Fibroblast of the aortic adventitia (primary cell): ENCODE results near the gene PPTC7. TPM values are rescaled to one million over a fixed set of nuclear protein-coding genes. Genes with fewer than 3 reads are reported as not detected.
A peak's percentile ranks its signal among the peaks of the same experiment; 100 is the strongest.
"Not testable (repeated sequence)": the region's sequence is repeated elsewhere in the genome, so short reads cannot be mapped to it uniquely, and the experiment has no call there.

Source experiments
- DNase-seq: peaks from one replicate; pipeline ENCODE4 v3.0.0-alpha.2; 2010; ENCODE audit warnings: low read depth
- H3K4me3 ChIP-seq: 2 replicates; pipeline ENCODE4 v1.5.1; 2011; ENCODE audit warnings: low read depth, mild to moderate bottlenecking, control low read depth, low read length, moderate library complexity
- CTCF ChIP-seq: IDR thresholded peaks from 2 replicates; pipeline ENCODE4 v1.5.1; 2011; ENCODE audit warnings: mild to moderate bottlenecking, low read length, control low read depth, inconsistent platforms; ENCODE audit not compliant: insufficient read depth
- total RNA-seq: library from RNA; depleted of rRNA; stranded (reverse); fragments of >200 nt; gene quantifications from 2 replicates; pipeline ENCODE4 v1.2.3, GENCODE V29; 2012; ENCODE audit warnings: low replicate concordance

PPTC7 gene
- total RNA-seq, 1 donor = 11.9 TPM

GRCh38 chr12:110613771-110614684, 30.9 kb upstream of the PPTC7 start, which contains the start of gene TCTN1:
Gene TCTN1, plus strand, starts transcription at chr12:110614129. Its CDS starts 54 bp downstream, at chr12:110614183.
- no peak for TF ChIP-seq CTCF
- DNase-seq = peak; percentile 89
- peak within 1 kb of the TSS; percentile 81 for H3K4me3 ChIP-seq

- peak overlapping the region; percentile 81 for H3K4me3 ChIP-seq
- TF ChIP-seq CTCF = no peak
- DNase-seq = no peak
Observed at GRCh38 chr12:110613071-110613770, 30.1 kb upstream of the PPTC7 start.

DNA sequence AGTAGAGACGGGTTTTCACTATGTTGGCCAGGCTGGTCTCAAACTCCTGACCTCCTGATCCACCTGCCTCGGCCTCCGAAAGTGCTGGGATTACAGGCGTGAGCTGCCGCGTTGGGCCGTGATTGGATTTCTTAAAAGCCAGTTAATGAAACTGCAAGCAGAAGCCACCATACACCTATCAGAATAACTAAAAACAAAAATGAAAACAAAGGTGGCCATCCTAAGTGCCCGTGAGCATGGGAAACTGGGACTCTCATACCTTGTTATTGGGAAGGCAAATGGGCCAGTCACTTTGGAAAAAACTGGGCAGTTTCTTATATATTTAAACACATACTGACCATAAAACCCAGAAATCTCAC, 23.1 kb upstream of the PPTC7 start:
- no peak for DNase-seq
- no peak for TF ChIP-seq CTCF
- no peak overlapping the region for H3K4me3 ChIP-seq

DNA sequence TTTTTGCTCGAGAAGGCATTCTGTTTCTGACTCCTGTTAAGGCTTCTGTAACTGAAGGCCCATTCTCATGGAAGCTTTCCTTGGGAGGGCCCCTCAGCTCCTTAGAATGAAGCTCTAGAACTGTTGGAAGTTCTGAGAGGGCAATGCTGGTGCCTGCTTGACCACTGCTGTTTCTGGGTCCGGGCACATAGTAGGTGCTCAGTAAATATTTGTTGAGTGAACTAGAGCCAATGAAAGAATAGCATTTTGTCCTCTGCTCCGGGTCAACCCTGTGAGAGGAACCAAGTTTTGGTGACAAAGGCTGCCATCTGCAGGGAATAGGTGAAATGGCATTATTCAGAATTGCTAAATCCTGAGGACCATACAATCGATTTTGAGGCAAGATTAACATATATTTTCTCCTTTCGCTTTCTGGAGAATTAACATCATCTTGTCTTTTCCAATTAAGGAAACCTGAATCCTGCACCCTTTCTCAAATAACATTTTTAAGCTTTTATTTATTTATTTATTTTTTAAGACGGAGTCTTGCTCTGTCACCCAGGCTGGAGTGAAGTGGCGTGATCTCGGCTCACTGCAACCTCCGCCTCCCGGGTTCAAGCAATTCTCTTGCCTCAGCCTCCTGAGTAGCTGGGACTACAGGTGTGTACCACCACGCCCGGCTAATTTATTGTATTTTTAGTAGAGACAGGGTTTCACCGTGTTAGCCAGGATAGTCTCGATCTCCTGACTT, 19.1 kb upstream of the PPTC7 start:
- TF ChIP-seq CTCF = peak; percentile 71
- DNase-seq = peak; percentile 67
- not testable (repeated sequence) for H3K4me3 ChIP-seq

GRCh38 chr12:110600254-110600653, 17.1 kb upstream of the PPTC7 start:
- H3K4me3 ChIP-seq = no peak overlapping the region
- peak; percentile 36 for TF ChIP-seq CTCF
- DNase-seq = peak; percentile 84

DNA sequence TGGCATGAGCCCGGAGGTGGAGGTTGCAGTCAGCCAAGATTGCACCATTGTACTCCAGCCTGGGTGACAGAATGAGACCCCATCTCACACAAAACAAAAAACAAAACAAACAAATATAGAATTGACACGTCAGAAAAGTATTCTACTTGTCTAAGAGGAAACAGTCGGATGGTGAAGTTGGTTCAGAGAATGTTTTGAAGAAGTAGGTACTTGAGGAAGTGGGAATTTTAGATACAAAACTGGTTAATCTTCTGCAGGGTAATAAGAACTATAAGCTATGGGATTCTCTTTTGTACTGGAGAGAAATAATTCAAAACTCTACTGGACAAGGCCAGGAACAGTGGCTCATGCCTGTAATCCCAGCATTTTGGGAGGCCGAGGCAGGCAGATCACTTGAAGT, 16.2 kb upstream of the PPTC7 start:
- TF ChIP-seq CTCF = no peak
- H3K4me3 ChIP-seq = no peak overlapping the region
- no peak for DNase-seq
